PC-3 (cell line): ENCODE data around the gene CRYGS. TPM values are rescaled to one million over a fixed set of nuclear protein-coding genes. Genes with fewer than 3 reads are reported as not detected.
A peak's percentile ranks its signal among the peaks of the same experiment; 100 is the strongest.

Source experiments
- ATAC-seq: fragments of 200-7000 bp; cut with Tn5 transposase; 2 replicates; pipeline ENCODE4 v1.9.1; 2020; ENCODE audit warnings: mild to moderate bottlenecking, moderate library complexity
- BruUV-seq: library from RNA; stranded (reverse); fragments of 400-500 nt; replicated peaks from 2 replicates; lab custom pipeline; 2021; lab: Mats Ljungman, UMichigan
- CTCF ChIA-PET: fragments of 300-600 bp; sonication (Branson Sonifier 250); formaldehyde crosslinking; loops from one replicate; lab custom pipeline; 2022; ENCODE audit warnings: antibody characterized with exemption; lab: Charles Lee
- POLR2A ChIA-PET: fragments of 300-600 bp; sonication (Branson Sonifier 250); formaldehyde crosslinking; loops from one replicate; lab custom pipeline; 2022; ENCODE audit warnings: antibody characterized with exemption; ENCODE audit not compliant: unreplicated experiment; lab: Charles Lee
- DNase-seq: peaks from one replicate; pipeline ENCODE4 v3.0.0-alpha.2; 2015
- H2AFZ ChIP-seq: fragments of 300-600 bp; sonication (generic); 2 replicates; pipeline ENCODE4 v1.6.0; 2016; ENCODE audit warnings: antibody characterized with exemption, low read length
- H3F3A ChIP-seq: fragments of 300-600 bp; sonication (generic); one replicate; pipeline ENCODE4 v1.6.0; 2017; ENCODE audit warnings: antibody characterized with exemption, low read length, control low read depth, mild to moderate bottlenecking; ENCODE audit not compliant: unreplicated experiment
- H3K27ac ChIP-seq: fragments of 300-600 bp; sonication (generic); 2 replicates; pipeline ENCODE4 v1.5.1; 2016; ENCODE audit warnings: mild to moderate bottlenecking, low read length
- H3K27me3 ChIP-seq: fragments of 300-600 bp; sonication (generic); 2 replicates; pipeline ENCODE4 v1.6.1; 2016; ENCODE audit warnings: low read length, mixed read lengths
- H3K36me3 ChIP-seq: fragments of 300-600 bp; sonication (generic); 2 replicates; pipeline ENCODE4 v1.6.1; 2016; ENCODE audit warnings: low read depth, mixed run types, low read length, mixed read lengths
- H3K4me1 ChIP-seq: fragments of 300-600 bp; sonication (generic); 2 replicates; pipeline ENCODE4 v1.5.1; 2016; ENCODE audit warnings: low read length; ENCODE audit not compliant: insufficient read depth
- H3K4me2 ChIP-seq: fragments of 300-600 bp; sonication (generic); 2 replicates; pipeline ENCODE4 v1.6.0; 2016; ENCODE audit warnings: low read length
- H3K4me3 ChIP-seq: fragments of 300-600 bp; sonication (generic); 2 replicates; pipeline ENCODE4 v1.5.1; 2016; ENCODE audit warnings: mild to moderate bottlenecking, low read length, mixed read lengths
- H3K79me2 ChIP-seq: fragments of 300-600 bp; sonication (generic); 2 replicates; pipeline ENCODE4 v1.6.1; 2017; ENCODE audit warnings: low read length, mixed read lengths
- H3K9ac ChIP-seq: fragments of 300-600 bp; sonication (generic); 2 replicates; pipeline ENCODE4 v1.6.0; 2016; ENCODE audit warnings: mild to moderate bottlenecking, low read length
- H3K9me2 ChIP-seq: fragments of 300-600 bp; sonication (generic); replicated peaks from 2 replicates; pipeline ENCODE4 v1.6.1; 2016; ENCODE audit warnings: mixed run types, low read length, mixed read lengths
- H3K9me3 ChIP-seq: fragments of 300-600 bp; sonication (generic); 2 replicates; pipeline ENCODE4 v1.6.1; 2016; ENCODE audit warnings: low read length, mixed read lengths
- H4K20me1 ChIP-seq: fragments of 300-600 bp; sonication (generic); 2 replicates; pipeline ENCODE4 v1.6.1; 2016; ENCODE audit warnings: low read length, mixed read lengths
- CTCF ChIP-seq: fragments of 300-600 bp; sonication (generic); conservative IDR thresholded peaks from 2 replicates; pipeline ENCODE4 v1.5.1; 2017; ENCODE audit warnings: antibody characterized with exemption, low read depth, mild to moderate bottlenecking, low read length
- EZH2 ChIP-seq: fragments of 300-600 bp; sonication (generic); IDR thresholded peaks from one replicate; pipeline ENCODE4 v1.6.1; 2017; ENCODE audit warnings: antibody characterized with exemption, mild to moderate bottlenecking, low read length; ENCODE audit not compliant: unreplicated experiment
- EZH2phosphoT487 ChIP-seq: fragments of 300-600 bp; sonication (generic); IDR thresholded peaks from 2 replicates; pipeline ENCODE4 v1.6.1; 2018; ENCODE audit warnings: mild to moderate bottlenecking, antibody characterized with exemption, low read length, borderline replicate concordance
- intact Hi-C: fragments of 100-400 bp; cut with micrococcal nuclease; formaldehyde crosslinking; loops from 2 replicates; pipeline ENCODE4 v1.9.0; 2023
- total RNA-seq: library from RNA; depleted of rRNA; stranded (reverse); fragments of >200 nt; gene quantifications from 2 replicates; pipeline ENCODE4 v1.2.3, GENCODE V29; 2014

CRYGS gene
- total RNA-seq, 1 experiment from 2014 or later, result 3.4 TPM

DNA sequence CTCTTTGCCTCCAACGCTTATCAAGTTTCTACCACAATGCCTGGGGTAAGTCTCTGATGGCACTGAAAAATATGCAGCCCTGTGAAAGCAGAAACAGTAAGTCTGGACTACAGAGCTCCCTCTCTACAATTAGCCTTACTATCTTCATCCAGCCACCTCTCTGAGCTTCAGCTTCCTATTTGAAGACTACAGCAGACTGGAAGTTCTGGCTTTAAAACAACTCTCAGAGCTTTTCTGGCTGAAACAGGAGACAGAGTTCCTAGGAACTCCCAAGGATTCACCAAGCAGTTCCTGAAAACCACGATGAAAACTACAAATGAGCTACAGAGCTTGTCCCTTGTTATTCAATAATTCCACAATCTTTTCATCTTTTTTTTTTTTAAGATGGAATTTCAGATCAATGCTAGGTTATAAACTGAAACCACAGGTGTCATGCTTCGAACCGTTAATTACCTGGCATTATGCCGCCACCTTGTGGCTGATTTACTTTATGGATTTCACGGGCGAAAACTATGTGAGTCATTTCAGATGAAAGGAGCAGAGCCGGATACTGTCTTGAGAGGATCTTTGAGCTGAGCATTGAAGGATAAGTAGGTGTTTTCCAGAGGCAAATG lies 3.9 kb downstream of the CRYGS start:
- peaks cover 3% of the 10 kb centered on the region for H3F3A ChIP-seq
- no peak overlapping the region for H2AFZ ChIP-seq
- H3K9me2 ChIP-seq, result no peaks in the 10 kb centered on the region
- no peaks in the 10 kb centered on the region for H3K79me2 ChIP-seq
- no TSS peak for BruUV-seq
- DNase-seq, result peak; percentile 95
- H3K36me3 ChIP-seq, result no peaks in the 10 kb centered on the region
- no peak overlapping the region for H3K4me3 ChIP-seq
- no peaks in the 10 kb centered on the region for H3K27me3 ChIP-seq
- ChIA-PET CTCF (interaction anchor here (0.5 to 3.3 kb wide), 14 partner anchors 16 to 557 kb away, joined by 3 to 28 read pairs (median 4); partner anchors contain the start of gene DNAJB11), POLR2A (interaction anchor here (0.6 to 0.7 kb wide), 2 partner anchors 102 to 561 kb away, joined by 4 to 5 read pairs; no protein-coding TSS in a partner anchor)
- no peaks in the 10 kb centered on the region for H3K9me3 ChIP-seq
- peak overlapping the region; percentile 57 for H3K27ac ChIP-seq
- peak; percentile 95 for TF ChIP-seq CTCF
- no peak for TF ChIP-seq EZH2phosphoT487
- peaks cover 33% of the 10 kb centered on the region for H3K4me1 ChIP-seq
- H4K20me1 ChIP-seq, result no peaks in the 10 kb centered on the region
- peak; percentile 76 for ATAC-seq
- no peak overlapping the region for H3K9ac ChIP-seq
- intact Hi-C loops, result loop anchor here (1.0 to 10.0 kb wide), 6 partner anchors 76 to 557 kb away; partner anchors contain the start of gene ETV5
- H3K4me2 ChIP-seq, result peak overlapping the region; percentile 51

DNA sequence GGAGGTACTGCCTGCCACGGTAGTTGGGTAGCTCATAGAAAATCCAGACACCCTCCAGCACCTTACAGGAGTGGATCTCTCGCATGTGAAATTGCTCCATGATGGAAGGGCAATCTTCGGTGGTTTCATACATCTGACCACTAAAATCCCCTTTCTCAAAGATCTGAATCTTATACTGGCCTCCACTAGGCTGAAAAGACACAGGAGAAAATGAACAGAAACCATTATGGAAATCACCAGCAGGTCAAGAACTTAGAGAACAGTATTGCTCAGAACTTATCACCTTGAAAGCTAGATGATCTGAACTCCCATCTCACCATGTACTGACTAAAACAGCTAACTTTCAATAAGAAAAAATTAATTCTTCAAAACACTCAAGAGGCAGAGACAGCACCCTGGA lies 5.4 kb downstream of the CRYGS start:
- Histone ChIP-seq H3F3A (peaks cover 3% of the 10 kb centered on the region), H3K36me3 (no peaks in the 10 kb centered on the region), H3K9me2 (no peaks in the 10 kb centered on the region), H3K4me3 (no peak overlapping the region), H3K9me3 (no peaks in the 10 kb centered on the region), H3K9ac (no peak overlapping the region), H4K20me1 (no peaks in the 10 kb centered on the region), H3K27me3 (no peaks in the 10 kb centered on the region), H2AFZ (no peak overlapping the region), H3K4me2 (no peak overlapping the region), H3K79me2 (no peaks in the 10 kb centered on the region), H3K4me1 (peaks cover 33% of the 10 kb centered on the region), H3K27ac (no peak overlapping the region)
- DNase-seq (no peak), ATAC-seq (no peak)
- CTCF ChIA-PET, result interaction anchor here (3.3 kb wide), 1 partner anchor 279 kb away, joined by 28 read pairs; no protein-coding TSS in a partner anchor
- intact Hi-C loops, result no loop called here
- POLR2A ChIA-PET, result no interaction called here
- TF ChIP-seq EZH2phosphoT487, result no peak
- TF ChIP-seq CTCF, result no peak
- TF ChIP-seq EZH2, result no peak
- no TSS peak for BruUV-seq
